SK-N-MC (cell line): ENCODE results near the gene FBXO17.

ENCODE experiments used
- EZH2 ChIP-seq: fragments of 200-600 bp; sonication (generic); IDR thresholded peaks from one replicate; pipeline ENCODE4 v1.6.1; 2017; ENCODE audit warnings: antibody characterized with exemption
- FOXP2 ChIP-seq: optimal IDR thresholded peaks from 2 replicates; pipeline ENCODE3; 2011; ENCODE audit warnings: mild to moderate bottlenecking, moderate library complexity; ENCODE audit not compliant: insufficient read depth; ENCODE audit errors: extremely low read length, control extremely low read depth
- POLR2AphosphoS5 ChIP-seq: IDR thresholded peaks from 2 replicates; pipeline ENCODE4 v1.6.1; 2012; ENCODE audit warnings: mild to moderate bottlenecking, low read depth, low read length, borderline replicate concordance

GRCh38 chr19:38908911-38909310 lies 66.6 kb downstream of the FBXO17 start:
- no peak; the same call in 1 of the 2 replicates for TF ChIP-seq POLR2AphosphoS5
- TF ChIP-seq EZH2 = no peak
- no peak for TF ChIP-seq FOXP2
